ENCODE measurements around the gene RPTOR.

Gene RPTOR

DNA sequence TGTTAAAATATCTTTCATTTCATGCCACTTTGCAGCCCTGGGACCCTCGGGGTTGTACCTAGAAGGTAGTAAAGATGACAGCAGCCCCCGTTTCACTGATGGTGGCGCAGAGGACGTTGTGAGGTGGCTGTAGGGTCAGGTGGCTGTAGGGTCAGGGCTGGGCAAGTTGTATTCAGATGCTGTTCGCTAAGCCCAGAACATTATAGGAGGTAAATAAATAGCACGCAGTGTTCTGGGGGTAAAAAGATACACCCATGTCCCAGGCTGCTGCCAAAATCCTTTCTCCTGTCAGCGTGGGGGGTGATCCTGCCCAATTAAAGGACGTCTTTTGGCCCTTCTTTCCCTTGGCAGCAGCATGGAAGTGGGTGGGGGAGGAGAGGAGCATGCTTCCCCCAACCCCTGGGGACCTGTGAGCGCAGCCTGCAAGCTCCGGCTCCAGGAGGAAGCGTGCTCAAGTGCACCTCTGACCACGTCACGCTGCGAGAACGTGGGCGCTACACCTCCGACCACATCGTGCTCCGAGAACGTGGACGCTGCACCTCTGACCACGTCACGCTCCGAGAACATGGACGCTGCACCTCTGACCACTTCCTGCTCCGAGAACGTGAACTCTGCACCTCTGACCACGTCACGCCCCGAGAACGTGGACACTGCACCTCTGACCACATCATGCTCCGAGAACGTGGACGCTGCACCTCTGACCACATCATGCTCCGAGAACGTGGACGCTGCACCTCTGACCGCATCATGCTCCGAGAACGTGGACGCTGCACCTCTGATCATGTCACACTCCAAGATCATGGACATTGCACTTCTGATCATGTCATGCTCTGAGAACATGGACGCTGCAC, 182.1 kb downstream of the RPTOR start:
- no peaks in the 10 kb centered on the region for H3K27me3 Mint-ChIP-seq
- no peaks in the 10 kb centered on the region for H3K9me3 Mint-ChIP-seq
- H3K36me3 Mint-ChIP-seq (ENCODE audit: low read depth), result peaks cover 25% of the 10 kb centered on the region
- peaks cover 42% of the 10 kb centered on the region for H3K4me1 Mint-ChIP-seq (ENCODE audit: low read depth)
- H3K27ac Mint-ChIP-seq, result no peak overlapping the region
- H3K4me3 Mint-ChIP-seq, result no peak overlapping the region
- DNase-seq, result no peak

DNA sequence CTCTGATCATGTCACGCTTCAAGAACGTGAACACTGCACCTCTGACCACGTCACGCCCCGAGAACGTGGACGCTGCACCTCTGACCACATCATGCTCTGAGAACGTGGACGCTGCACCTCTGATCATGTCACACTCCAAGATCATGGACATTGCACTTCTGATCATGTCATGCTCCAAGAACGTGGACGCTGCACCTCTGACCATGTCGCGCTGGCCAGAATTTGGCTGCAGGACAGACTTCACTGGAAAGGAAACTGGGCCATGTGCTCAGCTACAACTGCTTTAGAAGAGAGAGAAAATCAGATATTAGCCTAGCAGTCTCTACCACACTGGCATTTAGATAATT, 182.7 kb downstream of the RPTOR start:
- H3K4me1 Mint-ChIP-seq (ENCODE audit: low read depth), result peaks cover 43% of the 10 kb centered on the region
- DNase-seq, result no peak
- H3K27ac Mint-ChIP-seq, result no peak overlapping the region
- no peaks in the 10 kb centered on the region for H3K27me3 Mint-ChIP-seq
- H3K36me3 Mint-ChIP-seq (ENCODE audit: low read depth), result peaks cover 30% of the 10 kb centered on the region
- H3K4me3 Mint-ChIP-seq, result no peak overlapping the region
- no peaks in the 10 kb centered on the region for H3K9me3 Mint-ChIP-seq

DNA sequence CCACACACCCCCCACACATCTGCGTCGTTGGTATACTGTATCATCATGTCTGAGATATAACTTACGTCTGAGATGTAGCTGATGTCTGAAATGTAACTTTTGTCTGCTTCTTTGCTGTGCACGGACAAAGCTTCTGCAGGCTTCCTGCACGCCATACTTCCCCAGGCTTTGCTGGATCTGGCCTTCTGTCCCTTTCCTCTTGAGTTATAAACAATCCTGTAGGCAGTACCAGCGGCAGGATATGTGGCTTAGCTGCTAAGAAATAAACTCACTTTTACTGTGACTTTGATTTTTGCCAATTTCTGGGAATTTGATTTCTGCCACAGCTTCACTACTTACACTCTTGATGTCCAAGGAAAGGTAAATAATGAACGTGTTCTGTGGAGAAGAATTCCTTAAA, 184.4 kb downstream of the RPTOR start:
- DNase-seq, result no peak
- Mint-ChIP-seq H3K27ac (no peak overlapping the region), H3K4me3 (no peak overlapping the region), H3K27me3 (no peaks in the 10 kb centered on the region), H3K9me3 (no peaks in the 10 kb centered on the region), H3K4me1 (ENCODE audit: low read depth) (peaks cover 35% of the 10 kb centered on the region), H3K36me3 (ENCODE audit: low read depth) (peaks cover 36% of the 10 kb centered on the region)

DNA sequence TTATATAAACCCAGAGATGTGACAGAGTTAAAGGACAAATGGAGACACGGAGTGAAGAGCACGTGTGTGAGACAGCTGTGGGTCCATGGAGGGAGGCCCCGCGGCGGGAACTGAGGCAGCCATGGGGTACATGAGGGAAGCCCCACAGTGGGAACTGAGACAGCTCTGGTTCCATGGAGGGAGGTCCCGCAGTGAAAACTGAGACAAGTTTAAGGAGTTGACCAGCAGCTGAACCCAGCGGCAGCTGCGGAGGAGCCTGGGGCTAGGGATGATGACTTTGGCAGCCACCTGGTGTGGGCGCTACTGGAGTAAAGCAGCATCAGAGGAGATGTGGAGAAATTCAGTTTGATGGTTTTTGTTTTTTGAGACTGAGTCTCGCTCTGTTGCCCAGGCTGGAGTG, 185.1 kb downstream of the RPTOR start:
- Mint-ChIP-seq H3K36me3 (ENCODE audit: low read depth) (peaks cover 43% of the 10 kb centered on the region), H3K9me3 (no peaks in the 10 kb centered on the region), H3K4me3 (no peak overlapping the region), H3K27ac (peak overlapping the region; percentile 4), H3K27me3 (no peaks in the 10 kb centered on the region), H3K4me1 (ENCODE audit: low read depth) (peaks cover 35% of the 10 kb centered on the region)
- DNase-seq, result no peak

DNA sequence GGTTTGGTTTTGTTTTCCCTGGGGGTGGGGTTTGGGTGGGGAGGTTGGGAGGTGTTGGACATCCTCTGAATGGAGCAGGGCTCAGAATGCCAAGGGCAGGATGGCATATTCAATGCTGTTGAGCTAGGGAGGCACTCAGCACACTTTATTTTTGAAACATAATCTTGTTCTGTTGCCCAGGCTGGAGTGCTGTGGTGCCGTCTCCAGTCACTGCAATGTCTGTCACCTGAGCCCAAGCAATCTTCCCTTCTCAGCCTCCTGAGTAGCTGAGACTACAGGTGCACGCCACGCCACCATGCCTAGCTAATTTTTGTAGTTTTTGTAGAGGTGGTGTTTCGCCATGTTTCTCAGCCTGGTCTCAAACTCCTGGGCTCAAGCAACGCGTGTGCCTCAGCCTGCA, 186.1 kb downstream of the RPTOR start:
- Mint-ChIP-seq H3K36me3 (ENCODE audit: low read depth) (peaks cover 51% of the 10 kb centered on the region), H3K27me3 (no peaks in the 10 kb centered on the region), H3K9me3 (no peaks in the 10 kb centered on the region), H3K4me3 (peak overlapping the region; percentile 61), H3K27ac (peak overlapping the region; percentile 88), H3K4me1 (ENCODE audit: low read depth) (peaks cover 35% of the 10 kb centered on the region)
- no peak for DNase-seq

DNA sequence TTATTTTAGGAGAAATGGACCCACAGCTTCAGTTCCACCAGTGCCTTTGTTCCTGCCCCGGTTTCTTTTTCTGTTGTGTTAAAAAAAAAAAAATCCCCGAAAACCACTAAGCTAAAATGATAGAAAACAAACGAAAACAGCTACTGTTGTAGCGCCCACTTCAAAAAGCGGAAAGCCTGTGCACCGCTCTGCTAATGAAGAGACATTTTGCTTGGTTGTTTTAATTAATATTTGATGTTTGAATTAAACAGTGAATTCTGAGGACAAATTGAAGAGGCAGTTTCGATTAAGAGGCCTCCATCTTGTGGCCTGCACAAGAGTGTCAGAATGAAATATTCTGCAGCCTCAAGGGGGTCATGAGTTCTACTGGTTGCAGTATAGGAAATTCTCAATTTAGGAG, 186.7 kb downstream of the RPTOR start:
- DNase-seq, result no peak
- Mint-ChIP-seq H3K36me3 (ENCODE audit: low read depth) (peaks cover 53% of the 10 kb centered on the region), H3K27me3 (no peaks in the 10 kb centered on the region), H3K4me1 (ENCODE audit: low read depth) (peaks cover 35% of the 10 kb centered on the region), H3K4me3 (peak overlapping the region; percentile 61), H3K9me3 (no peaks in the 10 kb centered on the region), H3K27ac (peak overlapping the region; percentile 88)

DNA sequence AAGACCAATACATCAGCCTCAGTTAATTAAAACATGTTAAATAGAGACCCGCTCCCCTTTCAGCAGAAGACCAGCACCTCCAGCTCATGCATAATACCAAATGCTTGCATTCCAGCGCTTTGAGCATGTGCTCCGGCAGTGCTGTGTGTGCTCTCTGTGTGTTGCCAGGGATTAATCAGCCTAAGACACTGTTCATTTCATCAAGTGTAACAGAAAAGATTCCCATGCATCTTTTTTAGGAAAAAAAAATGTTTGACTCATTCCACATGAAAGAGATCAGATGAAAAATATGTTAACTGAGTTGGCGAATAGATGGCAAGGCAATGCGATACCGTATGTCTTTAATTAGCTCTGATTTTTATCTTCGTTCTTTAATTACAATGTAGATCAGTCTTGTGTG, 187.6 kb downstream of the RPTOR start:
- no peak for DNase-seq
- Mint-ChIP-seq H3K4me3 (no peak overlapping the region), H3K27me3 (no peaks in the 10 kb centered on the region), H3K9me3 (no peaks in the 10 kb centered on the region), H3K36me3 (ENCODE audit: low read depth) (peaks cover 53% of the 10 kb centered on the region), H3K4me1 (ENCODE audit: low read depth) (peaks cover 41% of the 10 kb centered on the region), H3K27ac (no peak overlapping the region)

DNA sequence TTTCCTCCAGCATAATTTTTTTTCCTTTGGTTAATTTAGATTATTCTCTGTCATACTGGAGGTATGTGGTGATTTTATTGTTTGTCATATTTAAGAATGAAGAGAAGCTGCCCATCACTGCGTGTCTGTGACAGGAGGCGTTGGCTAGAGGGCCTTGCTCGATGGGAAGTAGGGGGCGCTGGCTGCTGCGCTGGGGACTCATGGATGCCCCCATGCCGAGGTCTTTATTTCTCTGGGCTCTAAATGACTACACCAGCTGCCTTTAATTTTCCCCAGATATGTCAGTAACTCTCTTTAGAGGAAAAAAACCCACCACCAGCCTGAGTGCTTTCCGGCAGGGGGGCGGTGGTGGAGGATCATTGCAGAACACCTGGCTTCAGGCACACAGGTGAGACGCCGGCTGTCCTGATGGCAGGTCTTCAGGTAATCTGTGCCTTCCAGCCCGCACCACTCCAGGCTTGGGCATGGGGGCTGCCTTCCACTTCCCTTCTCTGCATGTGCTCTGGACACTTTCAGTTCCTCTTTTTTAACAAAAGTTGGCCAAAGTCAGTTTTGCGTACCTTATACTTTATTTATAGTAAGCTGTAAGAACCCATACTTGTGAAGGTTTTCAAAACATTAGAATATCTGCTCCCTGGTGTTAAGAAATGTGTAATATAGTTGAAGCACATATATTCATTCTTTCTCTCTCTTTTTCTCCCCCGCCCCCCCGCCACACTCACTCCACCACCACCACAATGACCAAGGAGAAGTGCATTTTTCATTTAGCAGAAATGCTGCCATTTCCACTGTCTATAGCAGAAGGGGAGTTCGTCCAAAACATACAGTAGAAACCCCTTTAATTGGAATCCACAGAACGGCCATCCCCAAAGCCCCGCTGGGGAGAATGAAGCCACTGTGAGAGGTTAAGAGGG, 192.7 kb downstream of the RPTOR start:
- H3K4me3 Mint-ChIP-seq, result no peak overlapping the region
- H3K36me3 Mint-ChIP-seq (ENCODE audit: low read depth), result peaks cover 78% of the 10 kb centered on the region
- H3K27me3 Mint-ChIP-seq, result no peaks in the 10 kb centered on the region
- H3K9me3 Mint-ChIP-seq, result no peaks in the 10 kb centered on the region
- H3K4me1 Mint-ChIP-seq (ENCODE audit: low read depth), result peaks cover 44% of the 10 kb centered on the region
- DNase-seq, result no peak
- no peak overlapping the region for H3K27ac Mint-ChIP-seq

DNA sequence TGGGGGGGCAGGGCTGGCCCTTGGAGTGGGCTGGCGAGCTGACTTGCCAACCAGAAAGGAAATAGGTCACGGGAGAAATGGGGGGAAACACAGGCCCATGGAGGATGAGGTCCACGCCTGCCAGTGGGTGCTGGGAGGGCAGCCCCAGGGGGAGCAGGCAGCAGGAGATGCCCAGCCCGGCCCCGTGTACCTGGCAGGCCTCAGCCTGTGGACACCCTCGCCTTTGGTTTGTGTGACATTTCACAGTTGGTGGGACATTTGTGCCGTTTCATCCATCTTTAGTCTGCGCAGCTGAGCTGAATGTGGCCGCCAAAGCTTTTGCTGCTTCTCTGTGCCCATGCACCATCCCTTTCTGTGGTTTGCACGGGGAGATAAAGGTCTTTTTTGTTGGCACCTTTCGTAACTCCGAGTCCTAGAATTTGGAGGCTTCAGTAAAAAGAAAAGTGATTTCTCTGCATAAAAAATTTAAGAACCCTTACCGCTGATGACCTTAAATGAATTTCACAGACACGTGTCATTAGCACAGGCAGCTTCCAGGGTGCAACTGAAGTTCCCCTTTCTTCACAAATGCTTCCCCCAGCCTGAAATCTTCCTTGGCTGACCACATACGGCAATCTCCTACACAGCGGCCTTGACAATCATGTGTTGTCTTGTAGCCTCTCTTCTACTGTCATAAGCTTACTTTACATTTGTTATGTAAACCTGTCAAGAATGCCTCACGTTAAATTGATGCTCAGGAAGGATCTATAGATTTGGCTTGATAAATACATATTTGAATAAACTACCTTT, 193.6 kb downstream of the RPTOR start:
- H3K27ac Mint-ChIP-seq, result no peak overlapping the region
- H3K4me1 Mint-ChIP-seq (ENCODE audit: low read depth), result peaks cover 51% of the 10 kb centered on the region
- H3K27me3 Mint-ChIP-seq, result no peaks in the 10 kb centered on the region
- no peaks in the 10 kb centered on the region for H3K9me3 Mint-ChIP-seq
- H3K4me3 Mint-ChIP-seq, result no peak overlapping the region
- H3K36me3 Mint-ChIP-seq (ENCODE audit: low read depth), result peaks cover 80% of the 10 kb centered on the region
- no peak for DNase-seq

DNA sequence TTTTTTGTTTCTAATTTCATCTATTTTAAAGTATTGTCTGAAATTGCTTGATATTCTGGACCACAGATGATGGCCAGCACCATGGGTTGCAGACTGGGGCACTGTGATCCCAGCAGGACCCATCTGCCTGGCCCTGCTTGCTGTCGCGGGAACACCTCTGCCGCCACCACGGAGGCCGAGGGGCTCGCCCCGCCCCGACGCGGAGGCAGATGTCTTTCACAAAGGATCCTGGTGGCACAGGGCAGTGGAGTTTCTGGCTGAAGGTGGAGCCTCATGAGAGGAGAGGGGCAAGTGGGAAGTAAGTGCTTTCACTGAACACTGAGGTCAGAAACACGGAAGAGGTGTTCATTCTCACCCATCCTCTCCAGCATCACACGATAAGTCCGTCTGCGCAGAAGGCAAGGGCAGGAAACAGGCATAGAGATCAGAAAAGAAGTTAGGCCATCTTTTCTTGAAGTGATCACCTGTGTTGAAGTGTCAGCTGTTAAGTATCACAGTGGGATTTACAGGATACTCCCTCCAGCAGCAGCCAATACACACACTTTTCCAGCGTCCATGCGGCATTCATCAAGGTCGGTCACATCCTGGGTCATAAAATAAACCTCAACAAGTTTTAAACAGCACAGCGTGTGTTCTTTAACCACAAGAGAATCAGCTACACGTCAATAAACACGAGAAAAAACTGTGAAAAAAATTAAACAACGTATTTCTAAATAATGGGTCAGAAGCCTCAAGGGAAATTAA, 194.5 kb downstream of the RPTOR start:
- peaks cover 51% of the 10 kb centered on the region for H3K4me1 Mint-ChIP-seq (ENCODE audit: low read depth)
- peak overlapping the region; percentile 54 for H3K27ac Mint-ChIP-seq
- H3K4me3 Mint-ChIP-seq, result no peak overlapping the region
- peaks cover 76% of the 10 kb centered on the region for H3K36me3 Mint-ChIP-seq (ENCODE audit: low read depth)
- no peak for DNase-seq
- no peaks in the 10 kb centered on the region for H3K9me3 Mint-ChIP-seq
- no peaks in the 10 kb centered on the region for H3K27me3 Mint-ChIP-seq

DNA sequence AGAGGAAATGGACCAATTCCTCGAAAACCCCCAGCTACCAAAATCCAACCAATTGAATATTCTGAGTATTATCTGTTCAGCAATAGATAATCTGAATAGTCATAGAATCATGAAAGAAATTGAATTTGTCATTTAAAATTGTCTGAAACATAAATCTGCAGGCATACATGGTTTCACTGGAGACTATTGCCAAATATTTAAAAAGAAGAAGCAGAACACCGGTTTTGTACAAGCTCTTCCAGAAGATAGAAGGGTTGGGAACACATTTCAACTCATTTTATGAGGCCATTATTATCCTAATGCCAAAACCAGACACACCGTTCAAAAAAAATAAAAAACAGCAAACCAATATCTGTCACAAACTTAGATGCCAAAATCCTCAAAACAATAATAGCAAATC, 195.5 kb downstream of the RPTOR start:
- DNase-seq, result no peak
- Mint-ChIP-seq H3K4me3 (no peak overlapping the region), H3K4me1 (ENCODE audit: low read depth) (peaks cover 53% of the 10 kb centered on the region), H3K36me3 (ENCODE audit: low read depth) (peaks cover 68% of the 10 kb centered on the region), H3K9me3 (no peaks in the 10 kb centered on the region), H3K27ac (no peak overlapping the region), H3K27me3 (no peaks in the 10 kb centered on the region)

DNA sequence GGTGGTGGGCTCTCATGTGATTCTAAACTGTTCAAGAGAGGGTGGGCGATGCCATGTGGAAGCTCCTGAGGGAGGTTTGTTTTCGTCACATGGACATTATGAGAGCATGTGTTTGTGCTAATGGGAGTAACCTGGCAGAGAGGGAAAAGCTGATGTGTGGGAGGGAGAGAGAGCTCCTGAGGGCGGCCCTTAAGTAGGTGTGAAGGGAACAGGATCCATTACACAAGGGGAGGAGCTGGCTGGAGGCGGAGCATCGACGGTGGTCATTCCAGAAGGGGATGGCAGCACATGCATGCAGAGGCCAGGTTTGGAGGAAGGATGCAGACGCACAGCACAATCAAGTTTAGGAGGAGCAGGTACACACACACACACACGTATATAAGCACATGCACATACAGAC, 197.5 kb downstream of the RPTOR start:
- Mint-ChIP-seq H3K9me3 (no peaks in the 10 kb centered on the region), H3K4me1 (ENCODE audit: low read depth) (peaks cover 59% of the 10 kb centered on the region), H3K27ac (peak overlapping the region; percentile 6), H3K36me3 (ENCODE audit: low read depth) (peaks cover 57% of the 10 kb centered on the region), H3K4me3 (no peak overlapping the region), H3K27me3 (no peaks in the 10 kb centered on the region)
- no peak for DNase-seq

DNA sequence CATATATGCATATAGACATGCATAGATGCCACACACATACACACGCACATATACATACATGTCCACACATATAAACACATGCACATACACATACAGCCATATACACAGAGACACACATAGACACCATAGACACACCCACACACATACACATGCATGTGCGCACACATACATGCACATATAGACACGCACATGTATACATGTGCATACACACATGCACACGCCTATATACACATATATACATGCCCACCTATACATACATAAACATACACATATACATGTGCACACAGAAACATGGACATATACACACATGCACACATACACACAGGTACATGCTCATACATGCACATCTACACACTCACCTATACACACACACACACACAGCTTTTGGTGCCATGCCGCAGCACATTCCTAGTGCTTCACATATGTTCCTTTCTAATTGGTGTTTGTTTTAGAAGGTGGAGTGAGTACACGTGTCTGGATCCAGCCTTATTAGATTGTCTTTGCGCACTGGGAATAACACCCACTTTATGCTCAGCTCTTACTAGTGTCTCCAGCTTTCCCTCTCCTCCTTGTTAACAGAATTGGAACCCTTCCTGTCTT, 198.0 kb downstream of the RPTOR start:
- H3K36me3 Mint-ChIP-seq (ENCODE audit: low read depth), result peaks cover 58% of the 10 kb centered on the region

More for the DNA sequence above, 198.0 kb downstream of the RPTOR start:
- H3K27me3 Mint-ChIP-seq, result no peaks in the 10 kb centered on the region
- DNase-seq, result no peak
- no peaks in the 10 kb centered on the region for H3K9me3 Mint-ChIP-seq
- H3K27ac Mint-ChIP-seq, result peak overlapping the region; percentile 53
- H3K4me3 Mint-ChIP-seq, result peak overlapping the region; percentile 48
- peaks cover 58% of the 10 kb centered on the region for H3K4me1 Mint-ChIP-seq (ENCODE audit: low read depth)

All from activated T-cell treated with anti-CD3 and anti-CD28 coated beads, Interleukin-2, amount 50 U/mL, for 24 hours (primary cell).